Fibroblast of skin of right biceps (primary cell): Measurements from ENCODE around the gene UNC13A.

Experiments
- DNase-seq: peaks from one replicate; pipeline ENCODE4 v3.0.0-alpha.2; 2013

UNC13A gene

DNA sequence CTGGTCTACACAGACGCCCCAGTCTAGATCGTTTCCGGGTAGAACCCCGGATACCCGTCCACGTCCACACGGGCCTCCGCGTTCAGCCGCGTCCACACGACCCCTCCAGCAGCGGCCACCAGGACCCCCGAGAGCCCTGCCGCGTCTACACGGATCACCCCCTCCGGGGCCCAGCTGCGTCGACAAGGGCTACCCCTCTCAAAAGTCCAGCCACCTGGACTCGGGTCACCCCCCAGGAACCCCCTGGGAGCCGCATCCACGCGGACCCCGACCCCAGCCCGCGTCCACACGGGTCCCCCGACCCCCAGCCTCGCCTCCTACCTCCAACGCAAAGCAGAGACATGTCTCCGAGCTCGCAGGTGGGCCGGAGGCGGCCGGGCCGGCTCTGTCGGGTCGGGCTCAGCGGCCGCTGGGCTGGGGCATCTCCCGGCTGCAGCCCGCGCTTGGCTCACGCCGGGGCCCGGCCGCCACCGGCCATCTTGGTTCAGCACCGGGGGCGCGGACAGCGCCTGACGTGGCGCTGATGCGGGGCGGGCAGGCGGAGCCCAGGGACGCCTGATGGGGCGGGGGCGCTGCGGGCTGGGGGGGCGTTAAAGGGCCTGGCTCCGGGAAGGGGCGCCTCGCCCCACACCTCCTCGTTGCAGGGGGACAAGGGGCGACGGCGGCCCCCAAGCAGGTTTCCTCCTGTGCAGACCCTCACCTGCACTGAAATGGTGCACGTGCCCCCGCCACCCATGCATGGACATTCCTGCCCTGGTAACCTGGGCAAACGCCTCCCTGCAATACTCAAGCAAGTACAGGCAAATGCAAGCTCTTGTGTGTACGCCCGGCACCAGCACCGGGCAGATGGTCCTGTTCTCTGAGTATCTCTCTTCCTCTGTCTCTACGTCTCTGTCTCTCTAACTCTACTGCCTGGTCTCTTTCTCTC, at the start of gene UNC13A:
UNC13A (minus strand) TSS at position 498 of the 928 bp plus-strand sequence; CDS start at position 343, 155 bp downstream.
- DNase-seq, result peak; percentile 30

DNA sequence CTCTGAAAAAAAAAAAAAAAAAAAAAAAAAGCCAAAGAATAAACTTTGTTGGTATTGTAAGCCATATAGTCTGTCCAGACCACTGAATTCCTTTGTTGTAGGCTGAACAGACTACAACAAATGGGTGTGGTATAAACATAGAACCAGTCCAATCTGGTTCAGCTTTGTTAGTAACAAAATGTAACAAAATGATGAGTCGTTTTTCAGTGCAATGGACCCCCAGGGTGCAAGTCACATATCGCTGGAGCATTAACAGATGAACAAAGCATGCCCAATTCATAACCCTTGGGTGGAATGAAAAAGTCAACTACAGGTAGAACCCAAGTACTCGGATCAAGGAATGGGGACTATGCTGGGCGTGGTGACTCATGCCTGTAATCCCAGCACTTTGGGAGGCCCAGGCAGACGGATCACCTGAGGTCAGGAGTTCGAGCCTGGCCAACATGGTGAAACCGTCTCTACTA, 49.6 kb upstream of the UNC13A start:
- DNase-seq, result peak; percentile 27

DNA sequence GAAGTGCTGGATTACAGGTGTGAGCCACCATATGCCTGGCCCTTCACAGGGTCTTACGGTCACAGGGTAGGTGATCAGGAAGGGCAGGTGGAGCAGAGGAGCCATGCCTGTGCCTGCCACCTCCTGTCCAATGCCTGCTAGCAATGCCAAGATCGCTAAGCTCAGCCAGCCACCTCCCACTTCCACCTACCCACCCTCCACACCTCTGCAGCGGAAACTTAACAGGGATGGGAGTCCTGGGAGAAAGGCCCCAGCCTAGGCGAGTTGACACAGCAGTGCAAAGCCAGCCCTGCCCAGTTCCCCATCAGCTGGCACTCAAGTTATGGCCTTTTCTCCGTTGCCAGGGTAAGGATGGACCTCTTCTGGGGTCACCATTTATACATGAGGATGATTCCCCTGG, 47.3 kb upstream of the UNC13A start:
- DNase-seq, result no peak

DNA sequence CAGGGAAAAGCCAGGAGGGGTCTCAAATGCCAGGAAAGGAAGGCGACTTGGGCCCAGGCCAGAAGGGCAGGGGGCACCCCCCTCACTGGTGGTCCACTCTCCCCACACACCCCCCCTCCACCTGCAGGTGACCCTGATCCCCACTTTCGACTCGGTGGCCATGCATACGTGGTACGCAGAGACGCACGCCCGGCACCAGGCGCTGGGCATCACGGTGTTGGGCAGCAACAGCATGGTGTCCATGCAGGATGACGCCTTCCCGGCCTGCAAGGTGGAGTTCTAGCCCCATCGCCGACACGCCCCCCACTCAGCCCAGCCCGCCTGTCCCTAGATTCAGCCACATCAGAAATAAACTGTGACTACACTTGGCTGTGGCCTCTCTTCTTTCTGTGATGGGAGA, 46.0 kb upstream of the UNC13A start:
- no peak for DNase-seq

DNA sequence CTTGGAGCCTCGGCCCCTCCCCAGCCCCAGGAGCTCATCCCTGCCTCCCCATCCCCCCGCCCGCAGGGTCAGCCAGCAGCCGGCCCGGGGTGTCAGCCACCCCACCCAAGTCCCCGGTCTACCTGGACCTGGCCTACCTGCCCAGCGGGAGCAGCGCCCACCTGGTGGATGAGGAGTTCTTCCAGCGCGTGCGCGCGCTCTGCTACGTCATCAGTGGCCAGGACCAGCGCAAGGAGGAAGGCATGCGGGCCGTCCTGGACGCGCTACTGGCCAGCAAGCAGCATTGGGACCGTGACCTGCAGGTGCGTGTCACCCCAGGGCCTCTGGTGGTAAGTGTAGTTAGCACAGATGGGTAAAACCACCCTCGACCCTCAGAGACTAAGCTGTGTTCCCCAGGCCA, 45.0 kb upstream of the UNC13A start:
- DNase-seq, result no peak

DNA sequence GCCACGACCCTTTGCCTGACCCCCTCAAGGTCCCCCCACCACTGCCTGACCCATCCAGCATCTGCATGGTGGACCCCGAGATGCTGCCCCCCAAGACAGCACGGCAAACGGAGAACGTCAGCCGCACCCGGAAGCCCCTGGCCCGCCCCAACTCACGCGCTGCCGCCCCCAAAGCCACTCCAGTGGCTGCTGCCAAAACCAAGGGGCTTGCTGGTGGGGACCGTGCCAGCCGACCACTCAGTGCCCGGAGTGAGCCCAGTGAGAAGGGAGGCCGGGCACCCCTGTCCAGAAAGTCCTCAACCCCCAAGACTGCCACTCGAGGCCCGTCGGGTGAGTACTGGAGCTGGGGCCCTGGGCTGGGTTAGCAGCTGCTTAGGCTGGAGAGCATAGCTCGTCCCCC, 39.7 kb upstream of the UNC13A start:
- no peak for DNase-seq

DNA sequence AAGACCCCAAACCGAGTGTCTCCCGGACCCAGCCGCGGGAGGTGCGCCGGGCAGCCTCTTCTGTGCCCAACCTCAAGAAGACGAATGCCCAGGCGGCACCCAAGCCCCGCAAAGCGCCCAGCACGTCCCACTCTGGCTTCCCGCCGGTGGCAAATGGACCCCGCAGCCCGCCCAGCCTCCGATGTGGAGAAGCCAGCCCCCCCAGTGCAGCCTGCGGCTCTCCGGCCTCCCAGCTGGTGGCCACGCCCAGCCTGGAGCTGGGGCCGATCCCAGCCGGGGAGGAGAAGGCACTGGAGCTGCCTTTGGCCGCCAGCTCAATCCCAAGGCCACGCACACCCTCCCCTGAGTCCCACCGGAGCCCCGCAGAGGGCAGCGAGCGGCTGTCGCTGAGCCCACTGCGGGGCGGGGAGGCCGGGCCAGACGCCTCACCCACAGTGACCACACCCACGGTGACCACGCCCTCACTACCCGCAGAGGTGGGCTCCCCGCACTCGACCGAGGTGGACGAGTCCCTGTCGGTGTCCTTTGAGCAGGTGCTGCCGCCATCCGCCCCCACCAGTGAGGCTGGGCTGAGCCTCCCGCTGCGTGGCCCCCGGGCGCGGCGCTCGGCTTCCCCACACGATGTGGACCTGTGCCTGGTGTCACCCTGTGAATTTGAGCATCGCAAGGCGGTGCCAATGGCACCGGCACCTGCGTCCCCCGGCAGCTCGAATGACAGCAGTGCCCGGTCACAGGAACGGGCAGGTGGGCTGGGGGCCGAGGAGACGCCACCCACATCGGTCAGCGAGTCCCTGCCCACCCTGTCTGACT, 39.0 kb upstream of the UNC13A start:
- no peak for DNase-seq

DNA sequence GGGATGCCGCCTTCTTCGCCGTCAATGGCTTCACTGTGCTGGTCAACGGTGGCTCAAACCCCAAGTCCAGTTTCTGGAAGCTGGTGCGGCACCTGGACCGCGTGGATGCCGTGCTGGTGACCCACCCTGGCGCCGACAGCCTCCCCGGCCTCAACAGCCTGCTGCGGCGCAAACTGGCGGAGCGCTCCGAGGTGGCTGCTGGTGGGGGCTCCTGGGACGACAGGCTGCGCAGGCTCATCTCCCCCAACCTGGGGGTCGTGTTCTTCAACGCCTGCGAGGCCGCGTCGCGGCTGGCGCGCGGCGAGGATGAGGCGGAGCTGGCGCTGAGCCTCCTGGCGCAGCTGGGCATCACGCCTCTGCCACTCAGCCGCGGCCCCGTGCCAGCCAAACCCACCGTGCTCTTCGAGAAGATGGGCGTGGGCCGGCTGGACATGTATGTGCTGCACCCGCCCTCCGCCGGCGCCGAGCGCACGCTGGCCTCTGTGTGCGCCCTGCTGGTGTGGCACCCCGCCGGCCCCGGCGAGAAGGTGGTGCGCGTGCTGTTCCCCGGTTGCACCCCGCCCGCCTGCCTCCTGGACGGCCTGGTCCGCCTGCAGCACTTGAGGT, 38.1 kb upstream of the UNC13A start:
- no peak for DNase-seq

DNA sequence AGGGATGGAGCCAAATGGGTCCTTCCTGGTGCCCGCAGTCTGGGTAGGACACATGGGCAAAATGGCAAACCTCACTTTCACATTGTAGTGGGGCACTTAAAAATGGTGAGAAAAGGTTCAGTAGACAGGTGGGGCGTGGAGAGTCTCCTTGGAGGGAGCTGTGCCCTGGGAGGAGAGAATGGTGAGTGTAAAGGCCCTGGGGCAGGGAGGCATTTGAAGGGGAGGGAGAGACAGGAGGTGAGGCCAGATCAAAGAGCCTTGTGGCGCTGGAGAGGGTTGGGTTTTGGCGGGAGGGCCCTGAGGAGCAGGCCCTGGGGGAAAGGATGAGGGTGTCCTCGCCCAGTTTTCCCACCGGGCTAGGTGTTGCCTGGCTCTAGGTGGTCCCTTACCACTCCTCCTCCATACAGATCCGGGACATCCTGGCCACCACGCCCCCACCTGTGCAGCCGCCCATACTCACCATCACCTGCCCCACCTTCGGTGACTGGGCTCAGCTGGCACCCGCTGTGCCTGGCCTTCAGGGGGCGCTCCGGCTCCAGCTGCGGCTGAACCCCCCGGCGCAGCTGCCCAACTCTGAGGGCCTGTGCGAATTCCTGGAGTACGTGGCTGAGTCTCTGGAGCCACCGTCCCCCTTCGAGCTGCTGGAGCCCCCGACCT, 37.4 kb upstream of the UNC13A start:
- no peak for DNase-seq

DNA sequence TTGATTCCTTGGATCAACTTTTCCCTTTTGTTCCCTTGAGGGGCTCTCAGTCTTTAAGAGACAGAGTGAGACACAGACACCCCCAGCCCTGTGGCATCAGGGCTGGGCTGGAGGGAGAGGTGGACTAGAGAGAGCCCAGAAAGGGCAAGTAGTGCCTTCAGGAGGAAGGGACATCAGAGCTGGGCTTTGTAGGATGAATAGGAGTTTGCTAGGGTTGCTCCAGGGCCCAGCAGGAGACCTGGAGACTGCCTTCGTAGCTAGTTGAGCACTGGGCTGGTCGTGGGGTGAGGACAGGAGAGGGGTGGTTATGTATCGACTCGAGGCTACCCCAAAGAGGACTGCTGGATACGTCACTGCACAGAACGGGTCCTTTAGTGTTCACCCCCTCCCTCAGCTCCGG, 36.5 kb upstream of the UNC13A start:
- DNase-seq, result no peak

DNA sequence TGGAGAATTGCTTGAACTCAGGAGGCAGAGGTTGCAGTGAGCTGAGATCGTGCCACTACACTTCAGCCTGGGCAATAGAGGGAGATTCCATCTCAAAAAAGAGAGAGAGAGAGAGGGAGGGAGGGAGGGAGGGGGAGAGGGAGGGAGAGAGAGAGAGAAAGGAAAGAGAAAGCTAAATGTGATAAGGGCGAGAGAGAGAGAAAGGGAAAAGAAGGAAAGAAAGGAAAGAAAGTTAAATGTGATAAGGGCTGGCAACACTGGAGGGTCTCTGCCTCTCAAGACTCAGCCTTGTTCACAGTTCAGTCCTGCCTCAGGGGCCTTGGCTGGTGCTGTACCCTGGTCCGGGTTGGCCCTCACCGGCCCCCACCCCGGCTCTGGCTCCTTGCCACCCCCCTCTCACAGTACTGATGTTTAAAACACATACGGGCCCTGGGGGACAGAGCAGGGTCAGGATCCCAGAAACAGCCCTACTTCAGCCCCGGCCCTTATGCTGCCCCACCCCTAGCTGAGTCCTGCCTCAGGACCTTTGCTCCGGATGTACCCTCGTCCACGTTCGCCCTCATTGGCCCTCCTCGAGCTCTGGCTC, 34.6 kb upstream of the UNC13A start:
- DNase-seq, result no peak

DNA sequence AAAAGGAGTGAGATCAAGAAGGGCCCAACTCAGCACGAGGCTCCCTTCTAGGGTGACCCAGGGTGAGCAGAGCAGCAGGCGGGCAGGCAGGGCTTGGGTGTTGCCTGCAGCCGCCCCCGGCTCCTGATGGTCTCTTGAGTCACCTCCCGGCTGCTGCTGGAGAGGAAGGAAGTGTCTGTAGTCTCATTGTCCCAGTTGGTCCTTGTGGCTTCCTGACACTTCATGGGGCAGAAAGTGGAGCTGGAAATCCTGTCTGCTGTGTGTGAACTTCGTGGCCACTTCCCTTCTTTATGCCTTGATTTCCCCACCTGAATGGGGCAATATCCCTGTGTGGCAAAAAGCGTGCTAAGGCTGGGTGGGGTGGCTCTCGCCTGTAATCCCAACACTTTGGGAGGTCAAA, 33.7 kb upstream of the UNC13A start:
- peak; percentile 33 for DNase-seq

DNA sequence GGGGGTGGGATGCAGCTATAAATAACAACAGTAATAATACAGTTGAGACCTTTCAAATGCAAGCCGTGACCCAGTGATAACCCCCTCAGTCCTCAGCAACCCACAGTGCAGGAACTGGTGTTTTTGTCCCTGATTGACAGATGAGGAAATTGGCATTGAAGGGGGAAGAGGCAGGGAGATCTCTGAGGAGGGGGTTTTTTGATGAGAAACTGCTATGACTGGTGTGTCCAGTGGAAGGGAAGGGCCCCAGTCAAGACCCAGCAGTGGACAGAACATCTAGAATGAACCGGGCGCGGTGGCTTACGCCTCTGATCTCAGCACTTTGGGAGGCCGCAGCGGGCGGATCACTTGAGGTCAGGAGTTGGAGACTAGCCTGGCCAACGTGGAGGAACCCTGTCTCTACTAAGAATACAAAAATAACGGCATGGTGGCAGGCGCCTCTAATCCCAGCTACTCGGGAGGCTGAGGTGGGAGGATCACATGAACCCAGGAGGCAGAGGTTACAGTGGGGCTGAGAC, 33.0 kb upstream of the UNC13A start:
- DNase-seq, result no peak

DNA sequence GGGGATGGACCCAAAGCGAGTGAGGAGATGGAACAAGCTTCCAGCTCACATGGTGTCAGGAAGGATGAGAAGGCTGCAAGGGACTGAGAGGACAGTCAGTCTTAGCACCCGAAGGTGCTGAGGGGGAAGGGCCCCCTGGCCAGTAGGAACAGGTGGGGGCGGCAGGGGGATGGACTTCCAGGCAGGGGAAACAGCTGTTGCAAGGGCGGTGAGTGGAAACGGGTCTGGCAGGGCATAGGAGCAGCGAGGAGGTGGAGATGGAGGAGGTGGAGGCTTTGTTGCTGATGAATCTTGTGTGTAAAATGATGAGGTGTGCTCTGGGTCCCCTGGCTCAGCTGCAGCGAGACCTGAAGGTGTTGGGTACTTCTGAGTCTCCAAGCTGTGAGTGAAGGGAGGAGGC, 32.3 kb upstream of the UNC13A start:
- no peak for DNase-seq

DNA sequence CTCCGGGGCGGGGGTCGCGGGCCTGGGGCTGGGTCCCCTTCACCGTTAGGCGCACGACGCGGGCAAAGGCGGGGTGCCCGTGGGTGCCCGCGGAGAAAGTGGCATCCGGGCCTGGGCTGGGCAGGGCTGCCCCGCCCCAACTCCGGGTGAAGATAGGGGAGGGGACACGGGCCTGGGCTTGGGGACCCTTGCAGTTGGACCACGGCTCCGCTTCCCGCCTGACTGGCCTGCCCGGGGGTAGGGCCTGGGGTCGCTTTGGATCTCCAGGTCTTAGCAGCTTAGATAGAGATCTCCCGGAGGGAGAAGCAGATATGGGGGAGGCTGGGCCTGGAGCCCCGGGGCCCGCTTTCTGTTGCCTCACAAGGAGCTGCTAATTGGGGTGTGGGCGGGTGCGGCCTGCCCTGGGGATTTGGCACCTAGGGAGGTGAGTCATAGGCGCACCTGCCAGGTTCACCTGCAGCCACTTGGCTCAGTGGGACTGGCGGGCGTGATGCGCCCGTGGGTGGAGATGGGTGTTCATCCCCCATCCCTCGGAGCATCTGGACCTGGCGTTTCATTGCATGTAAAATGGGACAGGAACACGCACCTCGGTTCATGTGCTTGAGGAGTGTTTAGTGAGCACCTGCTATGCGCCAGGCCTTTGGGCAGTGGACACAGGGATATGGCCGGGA, 31.7 kb upstream of the UNC13A start:
- DNase-seq, result no peak

DNA sequence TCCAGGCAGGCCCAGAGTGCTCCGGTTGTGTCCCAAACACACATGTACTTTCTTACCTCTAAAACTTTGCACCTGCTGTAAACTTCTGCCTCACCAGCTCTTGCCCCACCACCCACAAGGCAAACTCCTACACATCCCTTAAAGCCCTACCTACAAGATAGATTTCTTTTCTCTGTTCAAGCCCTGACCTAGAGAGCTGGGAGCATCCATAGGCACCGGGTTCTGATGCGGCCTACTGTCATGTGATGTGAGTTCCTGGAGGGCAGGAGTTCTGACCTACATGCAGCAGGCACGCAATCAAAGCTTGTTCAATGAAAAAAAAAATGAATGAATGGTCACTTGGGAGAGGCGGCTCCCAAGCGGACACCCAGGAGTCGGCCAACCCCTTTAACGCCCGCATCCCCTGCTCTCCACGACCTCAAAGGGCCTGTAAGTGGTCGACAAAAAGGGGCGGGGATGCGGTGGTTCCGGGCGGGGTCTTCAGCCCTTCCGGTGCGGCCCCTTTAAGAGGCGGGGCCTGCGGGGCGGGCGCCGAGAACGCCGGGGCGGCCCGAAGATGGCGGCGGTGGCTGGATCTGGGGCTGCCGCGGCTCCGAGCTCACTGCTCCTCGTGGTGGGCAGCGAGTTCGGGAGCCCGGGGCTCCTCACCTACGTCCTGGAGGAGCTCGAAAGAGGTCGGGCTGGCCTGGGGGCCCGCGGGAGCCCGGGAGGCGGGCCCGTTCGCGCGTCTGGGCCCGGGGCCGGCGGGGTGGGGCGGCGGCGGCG, 31.0 kb upstream of the UNC13A start, which contains the start of gene MAP1S:
MAP1S (plus strand) TSS at position 534 of the 765 bp plus-strand sequence; CDS start at position 557, 23 bp downstream.
- DNase-seq, result peak; percentile 49

DNA sequence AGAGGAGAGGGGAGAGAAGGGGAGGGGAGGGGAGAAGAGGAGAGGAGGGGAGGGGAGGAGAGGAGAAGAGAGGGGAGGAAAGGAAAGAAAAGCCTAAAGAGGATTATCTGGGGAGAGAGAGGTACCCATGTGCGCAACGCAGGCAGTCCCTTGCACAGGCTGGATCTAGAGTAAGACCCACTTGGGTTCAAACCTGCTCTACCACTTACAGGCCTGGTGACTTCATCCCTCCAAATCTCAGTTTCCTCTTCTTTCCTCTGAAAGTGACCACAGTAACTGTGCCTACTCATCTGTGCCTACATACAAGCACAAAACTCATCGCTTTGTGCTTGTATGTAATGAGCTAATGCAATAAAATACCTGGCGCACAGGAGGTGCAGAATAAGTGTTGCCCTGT, 30.4 kb upstream of the UNC13A start:
- DNase-seq, result no peak

DNA sequence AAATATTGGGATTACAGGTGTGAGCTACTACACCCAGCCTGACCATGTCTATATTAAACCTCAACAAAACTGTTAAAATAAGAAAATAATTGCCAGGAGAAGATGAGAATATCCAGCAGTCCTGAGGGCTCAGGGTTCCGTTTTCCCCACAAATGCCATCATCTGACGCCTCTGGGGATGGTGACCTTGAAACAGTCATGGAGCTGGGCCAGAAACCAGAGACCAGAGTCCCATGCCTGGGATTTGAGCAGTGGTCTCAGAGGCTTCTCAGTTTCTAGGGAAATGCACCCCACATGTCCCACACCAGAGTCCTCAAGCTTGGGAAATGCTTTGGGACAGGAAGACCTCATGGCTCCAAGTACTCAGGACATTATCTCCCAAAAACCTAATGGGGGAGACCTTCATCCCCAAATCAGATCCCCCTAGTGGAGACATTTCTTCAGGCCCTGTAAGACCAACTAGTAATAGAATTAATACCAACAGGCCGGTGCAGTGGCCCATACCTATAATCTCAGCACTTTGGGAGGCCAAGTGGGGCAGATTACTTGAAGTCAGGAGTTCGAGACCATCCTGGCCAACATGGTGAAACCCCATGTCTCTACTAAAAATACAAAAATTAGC, 28.3 kb upstream of the UNC13A start:
- no peak for DNase-seq

DNA sequence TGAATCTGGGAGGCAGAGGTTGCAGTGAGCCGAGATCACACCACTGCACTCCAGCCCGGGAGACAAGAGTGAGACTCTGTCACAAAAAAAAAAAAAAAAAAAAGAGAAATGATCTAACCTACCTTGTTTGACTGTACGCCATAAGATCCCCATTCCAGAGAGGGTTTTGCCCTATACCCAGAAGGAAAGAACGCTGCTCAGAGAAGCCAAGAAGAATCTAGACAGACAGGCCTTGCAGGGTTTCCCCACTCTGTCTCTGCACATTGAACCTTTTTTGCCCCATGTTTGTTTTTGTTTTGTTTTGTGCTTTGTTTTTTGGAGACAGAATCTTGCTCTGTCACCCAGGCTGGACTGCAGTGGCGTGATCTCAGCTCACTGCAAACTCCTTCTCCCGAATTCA, 23.7 kb upstream of the UNC13A start:
- no peak for DNase-seq

DNA sequence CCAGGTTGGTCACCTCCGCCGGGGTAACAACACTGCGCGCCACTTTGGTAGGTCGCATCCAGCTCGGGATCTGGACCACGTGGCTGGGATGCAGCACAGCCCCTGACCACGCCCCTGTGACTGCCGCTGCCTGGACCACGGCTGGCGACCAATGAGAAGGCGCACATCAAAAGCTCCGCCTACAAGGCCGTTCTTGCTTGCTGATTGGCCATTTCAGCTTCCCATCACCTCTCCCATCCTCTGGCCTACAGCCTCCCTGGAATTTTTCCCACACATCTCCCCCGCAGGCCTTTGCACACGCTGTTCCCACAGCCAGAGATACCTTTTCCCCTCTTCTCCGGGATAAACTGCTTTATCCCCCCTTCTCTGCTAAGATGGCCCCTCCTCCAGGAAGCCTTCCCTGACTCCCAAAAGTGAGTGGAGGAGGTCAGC, 18.6 kb upstream of the UNC13A start:
- peak; percentile 59 for DNase-seq
